NB4 (cell line): ENCODE measurements around the gene PTP4A1.

Experiments
- DNase-seq: peaks from one replicate; pipeline ENCODE4 v3.0.0; 2010; ENCODE audit warnings: low read depth
- H3K4me3 ChIP-seq: one replicate; pipeline ENCODE4 v1.5.1; 2011; ENCODE audit warnings: mild to moderate bottlenecking, low read depth, low read length, moderate library complexity
- CTCF ChIP-seq: IDR thresholded peaks from one replicate; pipeline ENCODE4 v1.5.1; 2012; ENCODE audit warnings: low read depth, low read length
- MAX ChIP-seq: IDR thresholded peaks from 2 replicates; pipeline ENCODE4 v1.6.1; 2011; ENCODE audit warnings: low read depth, low read length
- MYC ChIP-seq: IDR thresholded peaks from 2 replicates; pipeline ENCODE4 v1.6.1; 2011; ENCODE audit warnings: low read depth, low read length
- POLR2A ChIP-seq: IDR thresholded peaks from 2 replicates; pipeline ENCODE4 v1.6.1; 2011; ENCODE audit warnings: mild to moderate bottlenecking; ENCODE audit not compliant: insufficient read length; ENCODE audit errors: extremely low read depth

PTP4A1 gene

DNA sequence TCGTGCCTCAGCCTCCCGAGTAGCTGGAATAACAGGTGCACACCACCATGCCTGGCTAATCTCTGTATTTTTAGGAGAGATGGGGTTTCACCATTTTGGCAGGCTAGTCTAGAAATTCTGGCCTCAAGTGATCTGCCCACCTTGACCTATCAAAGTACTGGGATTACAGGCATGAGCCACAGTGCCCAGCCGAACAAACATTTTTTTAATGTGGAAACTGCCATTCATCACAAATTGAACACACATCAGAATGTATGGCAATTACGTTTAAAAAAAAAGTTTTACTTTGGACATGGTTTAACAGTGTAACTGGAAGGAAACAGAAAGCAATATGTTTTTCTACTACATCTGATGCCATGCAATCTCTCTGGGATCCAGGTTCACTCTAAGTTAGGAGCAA lies 38.3 kb upstream of the PTP4A1 start:
- H3K4me3 ChIP-seq, result no peak overlapping the region
- TF ChIP-seq MAX (no peak), POLR2A (no peak), CTCF (no peak), MYC (no peak)
- DNase-seq, result no peak

- H3K4me3 ChIP-seq, result no peak overlapping the region
Observed at GRCh38 chr6:63537201-63537958, 34.9 kb upstream of the PTP4A1 start.

DNA sequence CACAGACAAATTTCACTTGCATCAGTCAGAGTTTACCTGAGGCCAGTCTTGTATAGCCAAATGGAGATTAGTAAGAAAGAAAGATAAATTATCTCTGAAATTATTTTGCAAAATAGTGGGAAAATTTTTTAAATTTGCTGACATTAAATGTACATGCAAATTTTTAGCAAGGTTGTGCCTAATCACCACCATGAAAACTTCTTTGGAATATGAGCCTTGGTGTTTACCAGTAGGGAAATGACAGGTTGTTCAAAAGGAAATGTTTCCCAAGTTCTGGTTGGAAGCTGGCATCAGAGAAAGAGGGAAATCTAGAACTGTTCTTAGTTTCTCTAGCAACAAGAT lies 34.4 kb upstream of the PTP4A1 start:
- TF ChIP-seq POLR2A, result no peak
- no peak overlapping the region for H3K4me3 ChIP-seq
- DNase-seq, result no peak

More at GRCh38 chr6:63537201-63537958, 34.9 kb upstream of the PTP4A1 start:
- no peak for DNase-seq
- TF ChIP-seq POLR2A, result no peak
- TF ChIP-seq CTCF, result no peak
- no peak for TF ChIP-seq MAX
- TF ChIP-seq MYC, result no peak

DNA sequence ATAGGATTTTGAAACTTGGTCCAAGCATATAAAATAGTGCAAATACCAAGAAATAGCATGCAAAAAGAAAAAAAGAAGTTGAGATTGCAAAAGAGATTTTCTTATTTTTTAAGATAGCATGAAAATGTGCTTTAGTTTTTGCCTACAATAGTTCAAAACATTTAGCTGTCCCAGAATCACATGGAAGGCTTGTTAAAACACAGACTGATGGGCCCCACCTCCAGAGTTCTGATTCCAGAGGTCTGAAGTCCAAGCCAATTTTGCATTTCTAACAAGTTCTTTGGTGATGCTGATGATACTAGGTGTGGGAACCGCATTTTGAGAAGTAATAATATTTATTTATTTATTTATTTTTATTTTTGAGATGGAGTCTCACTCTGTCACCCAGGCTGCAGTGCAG lies 33.7 kb upstream of the PTP4A1 start:
- TF ChIP-seq CTCF (no peak), MAX (no peak), MYC (no peak), POLR2A (no peak)
- H3K4me3 ChIP-seq, result no peak overlapping the region
- no peak for DNase-seq

DNA sequence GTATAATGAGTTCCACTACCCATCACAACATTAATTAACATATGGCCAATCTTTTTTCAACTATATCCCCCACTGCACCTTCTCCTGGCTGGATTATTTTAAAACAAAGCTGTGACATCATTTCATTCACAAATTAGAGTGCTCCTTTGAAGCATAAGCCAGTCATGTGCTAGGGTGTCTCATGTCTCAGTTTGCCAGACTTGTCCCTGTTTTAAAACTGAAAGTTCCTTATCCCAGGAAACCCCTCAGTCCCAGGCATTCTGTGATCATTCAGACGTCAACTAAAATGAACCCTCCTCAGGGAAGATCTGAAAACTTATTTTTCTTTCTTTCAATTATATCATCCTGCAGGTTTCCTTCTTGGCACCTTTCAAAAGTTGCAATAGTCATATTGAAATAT lies 29.3 kb upstream of the PTP4A1 start:
- TF ChIP-seq MAX (no peak), CTCF (no peak), MYC (no peak), POLR2A (no peak)
- DNase-seq, result no peak
- no peak overlapping the region for H3K4me3 ChIP-seq

GRCh38 chr6:63543982-63544381 lies 28.3 kb upstream of the PTP4A1 start:
- TF ChIP-seq POLR2A (no peak), MAX (no peak), CTCF (no peak), MYC (no peak)
- H3K4me3 ChIP-seq, result no peak overlapping the region
- no peak for DNase-seq
